H1 (cell line): ENCODE results near the gene CASP9. TPM values are rescaled to one million over a fixed set of nuclear protein-coding genes. Genes with fewer than 3 reads are reported as not detected.

ENCODE experiments used
- BCL11A ChIP-seq, 2 experiments: IDR thresholded peaks; one replicate each; pipeline ENCODE4 v1.6.1; 2011; ENCODE audit warnings: low read depth in 2 of 2, low read length in 2 of 2, mild to moderate bottlenecking in 2 of 2
- PHF8 ChIP-seq: fragments of 200-600 bp; sonication (generic); conservative IDR thresholded peaks from 2 replicates; pipeline ENCODE4 v1.7.1; 2012; ENCODE audit warnings: low read depth, mild to moderate bottlenecking, inconsistent platforms, low read length, moderate library complexity
- POLR2A ChIP-seq, 2 experiments: IDR thresholded peaks; 1 replicate in 1 of 2; 2 replicates in 1 of 2; pipeline ENCODE4 v1.6.1; 2011; ENCODE audit warnings: low read depth in 2 of 2, low read length in 2 of 2, mild to moderate bottlenecking in 2 of 2; ENCODE audit errors: control extremely low read depth in 1 of 2
- TAF1 ChIP-seq: IDR thresholded peaks from 2 replicates; pipeline ENCODE4 v1.6.1; 2011; ENCODE audit warnings: mild to moderate bottlenecking, low read depth, low read length
- polyA plus RNA-seq, 7 experiments: library from polyadenylated mRNA; depleted of rRNA in 3 of 7; stranded (reverse) in 5 of 7; unstranded in 2 of 7; fragments of >200 nt in 5 of 7; fragments of 200-250 nt in 2 of 7; gene quantifications; 1 replicate in 5 of 7; 2 replicates in 1 of 7; 4 replicates in 1 of 7; pipeline versions ENCODE4 v1.2.1 to v1.2.3, GENCODE V29; 2011 to 2013; ENCODE audit warnings: missing spikeins in 2 of 7, mixed read lengths in 2 of 7
- total RNA-seq: library from RNA; stranded (reverse); fragmentation: NEBNext Ultra II Directional; extraction: Animal tissue kit (Norgen Biotek cat#: 25700); gene quantifications from 2 replicates; pipeline ENCODE4 v1.2.1, GENCODE V29; 2021

CASP9 gene
- total and polyA plus RNA-seq, 2 of the 8 experiments (the other 6 are each of a cell fraction or from before 2014, with no cell fraction given): 14.8 to 36.3 TPM

- TF ChIP-seq TAF1: no peak
- TF ChIP-seq PHF8: no peak
- no peak for TF ChIP-seq BCL11A (IDR thresholded peaks at IDR 0.05; ENCODE audit: low read depth in 2 of 2, low read length in 2 of 2)
- no peak for TF ChIP-seq POLR2A (IDR thresholded peaks at IDR 0.05; ENCODE audit: control extremely low read depth in 1 of 2, low read depth in 2 of 2, low read length in 2 of 2)
- TF ChIP-seq, all 59 proteins: peak for 0
Measured at GRCh38 chr1:15446212-15446611, 77.8 kb downstream of the CASP9 start (continued).
